Adrenal gland (tissue), 12 donors: ENCODE data around the gene SLC22A13. TPM values are rescaled to one million over a fixed set of nuclear protein-coding genes. Genes with fewer than 3 reads are reported as not detected.

ENCODE experiments used
- DNase-seq, 7 donors: peaks; one replicate each; pipeline ENCODE4 v3.0.0-alpha.2; 2019 to 2020
- H3K27ac ChIP-seq, 5 donors: fragments of 200-600 bp; sonication (generic) in 4 of 5; 1 replicate in 3 of 5; 2 replicates in 2 of 5; pipeline versions ENCODE4 v1.5.1 to v1.8.0; 2016 to 2020; ENCODE audit warnings: mild to moderate bottlenecking in 1 of 5
- H3K27me3 ChIP-seq: fragments of 200-600 bp; 2 replicates; pipeline ENCODE4 v1.8.0; 2021
- H3K36me3 ChIP-seq, 2 donors: fragments of 200-600 bp; replicated peaks in 1 of 2; 1 replicate in 1 of 2; 2 replicates in 1 of 2; pipeline versions ENCODE4 v1.5.1 to v1.8.0; 2018 to 2022
- H3K4me1 ChIP-seq, 2 donors: fragments of 200-600 bp; replicated peaks in 1 of 2; 1 replicate in 1 of 2; 2 replicates in 1 of 2; pipeline versions ENCODE4 v1.5.1 to v1.8.0; 2018 to 2021
- H3K4me3 ChIP-seq, 4 donors: fragments of 200-600 bp; sonication (generic) in 3 of 4; one replicate each; pipeline ENCODE4 v1.5.1; 2016 to 2018
- H3K9me3 ChIP-seq, 3 donors: fragments of 200-600 bp; sonication (generic) in 1 of 3; replicated peaks in 1 of 3; 1 replicate in 2 of 3; 2 replicates in 1 of 3; pipeline versions ENCODE4 v1.5.1 to v1.8.0; 2016 to 2021
- POLR2A ChIP-seq, 2 donors: fragments of 450-650 bp; IDR thresholded peaks; one replicate each; pipeline ENCODE4 v1.6.1; 2017; ENCODE audit warnings: antibody characterized with exemption in 2 of 2, mild to moderate bottlenecking in 2 of 2, moderate library complexity in 1 of 2
- WGBS, 4 donors: extraction: QIAGEN DNeasy Blood & Tissue Kit in 2 of 4; methylation state at CpG; one replicate each; pipeline versions ENCODE4 v1.1.5 to v1.1.7; 2013 to 2017; 5-methylcytosine and 5-hydroxymethylcytosine counted together
- intact Hi-C, 2 donors: fragments of 100-400 bp; cut with DNase I; formaldehyde crosslinking; loops; one replicate each; pipeline versions ENCODE4 v1.14.1 to v1.15.0; 2022 to 2023
- polyA plus RNA-seq, 3 donors: library from polyadenylated mRNA; stranded (reverse); fragments of 200-250 nt in 2 of 3; fragments of 350-450 nt in 1 of 3; fragmentation: Illumina TruSeq in 1 of 3; extraction: RNeasy Lipid Tissue Mini Kit (QIAGEN cat#74804) in 1 of 3; gene quantifications; one replicate each; pipeline ENCODE4 v1.2.3, GENCODE V29; 2013 to 2014
- total RNA-seq, 9 donors: library from RNA; depleted of rRNA in 4 of 9; stranded (reverse); fragments of >200 nt in 4 of 9; fragments of 120-200 nt in 1 of 9; fragmentation: NEBNext Ultra II Directional in 1 of 9; extraction: Animal tissue kit (Norgen Biotek cat#: 25700) in 1 of 9; gene quantifications; one replicate each; pipeline versions ENCODE4 v1.1.0 to v1.2.4, GENCODE V29; 2013 to 2023
- TF ChIP-seq, protein P1 (sequence below), 6 experiments: fragments of 450-650 bp in 4 of 6; fragments of 200-600 bp in 2 of 6; sonication (generic) in 1 of 6; IDR thresholded peaks; 1 replicate in 5 of 6; 2 replicates in 1 of 6; pipeline versions ENCODE4 v1.5.1 to v1.8.0; 2016 to 2021; ENCODE audit warnings: antibody characterized with exemption in 6 of 6, mild to moderate bottlenecking in 2 of 6, moderate library complexity in 1 of 6
- donor health status: healthy with polysubstance abuse.
- donor health status: Bipolar disorder and iron deficiency.
- donor health status: DM: yes; HTN: yes; CAD: no.
- donor health status: DM: no; HTN: no; CAD: no.
- donor health status: DM: no; HTN: no; CAD: no.
- donor health status: DM: yes; HTN: yes; CAD: no.

SLC22A13 gene
- total and polyA plus RNA-seq, 12 donors: 0.06 to 0.42 (median 0.21) TPM; not detected in 6

DNA sequence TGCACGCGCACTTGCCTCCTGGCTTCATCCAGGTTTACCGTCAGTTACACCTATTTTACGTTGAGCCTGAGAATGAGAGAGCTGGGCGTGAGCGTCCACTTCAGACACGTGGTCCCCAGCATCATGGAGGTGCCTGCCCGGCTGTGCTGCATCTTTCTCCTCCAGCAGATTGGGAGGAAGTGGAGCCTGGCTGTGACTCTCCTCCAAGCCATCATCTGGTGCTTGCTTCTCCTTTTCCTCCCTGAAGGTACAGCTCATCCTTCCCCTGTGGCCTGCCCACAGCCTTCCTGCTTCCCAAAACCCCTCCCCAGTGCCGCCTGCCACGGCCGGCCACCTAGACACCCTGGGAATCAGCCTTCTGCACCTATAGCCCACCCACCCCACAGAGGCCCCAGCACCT lies 48.1 kb downstream of the SLC22A13 start:
- H3K36me3 ChIP-seq: no peaks in the 10 kb centered on the region
- no peak for TF ChIP-seq POLR2A (IDR thresholded peaks at IDR 0.05)
- TF ChIP-seq, protein P1, sequence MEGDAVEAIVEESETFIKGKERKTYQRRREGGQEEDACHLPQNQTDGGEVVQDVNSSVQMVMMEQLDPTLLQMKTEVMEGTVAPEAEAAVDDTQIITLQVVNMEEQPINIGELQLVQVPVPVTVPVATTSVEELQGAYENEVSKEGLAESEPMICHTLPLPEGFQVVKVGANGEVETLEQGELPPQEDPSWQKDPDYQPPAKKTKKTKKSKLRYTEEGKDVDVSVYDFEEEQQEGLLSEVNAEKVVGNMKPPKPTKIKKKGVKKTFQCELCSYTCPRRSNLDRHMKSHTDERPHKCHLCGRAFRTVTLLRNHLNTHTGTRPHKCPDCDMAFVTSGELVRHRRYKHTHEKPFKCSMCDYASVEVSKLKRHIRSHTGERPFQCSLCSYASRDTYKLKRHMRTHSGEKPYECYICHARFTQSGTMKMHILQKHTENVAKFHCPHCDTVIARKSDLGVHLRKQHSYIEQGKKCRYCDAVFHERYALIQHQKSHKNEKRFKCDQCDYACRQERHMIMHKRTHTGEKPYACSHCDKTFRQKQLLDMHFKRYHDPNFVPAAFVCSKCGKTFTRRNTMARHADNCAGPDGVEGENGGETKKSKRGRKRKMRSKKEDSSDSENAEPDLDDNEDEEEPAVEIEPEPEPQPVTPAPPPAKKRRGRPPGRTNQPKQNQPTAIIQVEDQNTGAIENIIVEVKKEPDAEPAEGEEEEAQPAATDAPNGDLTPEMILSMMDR (IDR thresholded peaks at IDR 0.05): no peak

DNA sequence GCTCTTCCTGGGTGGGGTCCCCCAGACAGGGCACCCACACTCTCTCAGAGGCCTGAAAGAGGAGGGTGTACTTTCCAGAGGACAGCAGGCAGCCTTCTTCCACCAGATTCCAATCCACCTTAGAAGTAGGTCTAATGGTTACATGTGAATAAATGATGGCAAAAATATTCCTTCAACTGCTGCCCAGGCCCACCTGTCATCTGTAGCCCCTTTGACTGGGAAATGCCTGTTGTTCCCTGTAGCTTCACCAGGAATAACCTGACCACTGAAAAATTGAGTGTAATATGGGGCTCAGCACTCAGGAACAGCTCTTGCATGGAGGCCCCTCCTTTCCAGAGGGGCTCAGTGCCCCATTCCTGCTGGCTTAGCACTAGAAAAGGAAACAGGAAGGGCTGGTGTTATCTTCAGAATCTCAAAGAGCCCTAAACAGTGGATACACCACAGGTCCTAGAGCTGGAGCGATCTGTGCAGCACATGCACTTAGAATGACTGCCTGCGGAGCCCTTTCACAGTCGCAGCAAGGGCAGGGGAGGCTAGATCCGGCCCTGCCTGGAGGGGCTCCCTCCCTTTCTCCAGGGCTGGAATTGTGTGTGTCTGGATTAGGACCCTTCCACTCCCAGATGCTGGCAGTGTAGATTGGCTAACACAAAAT lies 48.6 kb downstream of the SLC22A13 start:
- DNase-seq: no peak
- no peak overlapping the region for H3K4me3 ChIP-seq
- intact Hi-C loops: no loop called here
- no peaks in the 10 kb centered on the region for H3K9me3 ChIP-seq
- WGBS, 4 donors: 59 to 68% methylated on average over 4 of the region's 4 CpGs; no CpG with 5 or more reads in 2 of the 4 donors
- no peaks in the 10 kb centered on the region for H3K36me3 ChIP-seq
- TF ChIP-seq POLR2A (IDR thresholded peaks at IDR 0.05): no peak
- TF ChIP-seq, protein P1 (IDR thresholded peaks at IDR 0.05): no peak
- no peak overlapping the region for H3K27ac ChIP-seq
- no peaks in the 10 kb centered on the region for H3K27me3 ChIP-seq
- H3K4me1 ChIP-seq: no peaks in the 10 kb centered on the region

More for the DNA sequence above, 48.1 kb downstream of the SLC22A13 start:
- Histone ChIP-seq H3K9me3 (no peaks in the 10 kb centered on the region), H3K4me3 (no peak overlapping the region), H3K4me1 (no peaks in the 10 kb centered on the region), H3K27me3 (no peaks in the 10 kb centered on the region), H3K27ac (no peak overlapping the region)
- DNase-seq: no peak
- intact Hi-C loops: no loop called here
- 82 to 86% (median 85%) methylated on average over 11 of the region's 11 CpGs for whole genome bisulfite sequencing, 4 donors

DNA sequence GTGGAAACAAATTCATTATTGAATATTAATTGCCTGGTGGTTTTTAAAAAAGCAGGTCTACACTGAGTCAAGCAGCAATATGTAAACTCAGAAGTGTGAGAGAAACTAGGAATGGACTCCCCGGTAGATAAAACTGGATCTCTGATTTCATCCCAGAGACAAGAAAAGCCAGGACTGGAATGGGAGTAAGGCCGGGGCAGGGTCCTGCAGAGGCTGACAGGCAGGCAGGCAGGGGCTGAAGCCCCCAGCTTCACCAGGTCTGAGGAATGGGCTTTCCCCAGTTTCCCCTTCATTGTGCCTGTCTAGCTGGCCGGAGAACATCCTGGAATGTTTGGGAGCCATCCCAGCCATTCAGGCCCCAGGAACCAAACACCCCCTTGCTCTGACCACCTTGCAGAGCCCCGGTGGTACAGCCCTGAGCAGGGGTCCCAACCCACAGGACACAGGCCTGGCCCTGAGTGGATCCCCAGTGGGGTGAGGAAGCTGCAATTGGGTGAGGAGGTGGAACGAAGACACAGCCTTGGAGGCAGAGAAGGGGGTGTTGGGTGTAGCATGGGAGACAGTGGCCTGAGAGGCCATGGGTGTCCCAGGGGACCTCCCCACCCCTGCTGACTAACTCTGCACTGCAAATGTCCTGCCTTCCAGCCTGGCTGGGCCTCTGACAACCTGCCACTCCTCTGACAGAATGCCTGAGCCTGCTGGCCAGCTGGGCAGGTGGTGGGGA lies 49.3 kb downstream of the SLC22A13 start:
- Histone ChIP-seq H3K4me1 (no peaks in the 10 kb centered on the region), H3K27me3 (no peaks in the 10 kb centered on the region), H3K36me3 (no peaks in the 10 kb centered on the region), H3K9me3 (no peaks in the 10 kb centered on the region), H3K27ac (no peak overlapping the region), H3K4me3 (no peak overlapping the region)
- 75 to 82% (median 81%) methylated on average over 4 to 5 of the region's 5 CpGs for WGBS, 4 donors
- TF ChIP-seq POLR2A (IDR thresholded peaks at IDR 0.05): no peak
- TF ChIP-seq, protein P1 (IDR thresholded peaks at IDR 0.05): no peak
- DNase-seq: no peak
- intact Hi-C loops: no loop called here

DNA sequence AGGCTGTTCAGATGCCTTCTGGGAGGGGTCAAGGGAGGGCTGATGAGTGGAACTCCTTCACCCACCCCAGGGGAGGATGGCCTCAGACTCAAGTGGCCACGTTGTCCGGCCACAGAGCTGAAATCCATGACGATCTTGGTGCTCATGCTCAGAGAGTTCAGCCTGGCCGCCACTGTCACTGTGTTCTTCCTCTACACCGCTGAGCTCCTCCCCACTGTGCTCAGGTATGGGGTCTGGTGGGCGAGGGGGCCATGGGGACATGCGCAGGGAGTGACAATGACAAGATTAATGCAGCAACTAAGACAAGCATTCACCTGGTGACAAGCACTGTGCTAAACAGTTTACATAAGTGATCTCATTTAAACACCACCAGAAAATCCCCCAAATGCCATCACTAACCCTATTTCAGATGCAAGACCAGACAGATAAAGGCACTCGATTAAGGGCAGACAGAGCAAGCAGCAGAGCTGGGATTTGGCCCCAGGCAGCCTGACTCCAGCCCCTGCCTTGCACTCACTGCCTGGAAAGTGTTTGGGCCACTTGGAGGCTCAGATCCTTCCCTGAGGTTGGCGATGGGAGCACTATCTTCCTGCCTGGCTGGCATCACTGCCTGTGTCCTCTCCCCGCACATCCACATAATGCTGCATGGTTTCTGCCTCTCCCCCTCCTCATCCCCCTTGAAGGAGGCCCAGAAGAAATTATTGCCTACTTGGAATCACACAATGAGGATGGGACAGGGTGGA lies 50.0 kb downstream of the SLC22A13 start:
- WGBS, 4 donors: 82 to 89% (median 88%) methylated on average over 7 to 10 of the region's 10 CpGs
- TF ChIP-seq POLR2A (IDR thresholded peaks at IDR 0.05): no peak
- TF ChIP-seq, protein P1 (IDR thresholded peaks at IDR 0.05): no peak
- Histone ChIP-seq H3K27ac (no peak overlapping the region), H3K27me3 (no peaks in the 10 kb centered on the region), H3K9me3 (no peaks in the 10 kb centered on the region), H3K36me3 (no peaks in the 10 kb centered on the region), H3K4me3 (no peak overlapping the region), H3K4me1 (no peaks in the 10 kb centered on the region)
- intact Hi-C loops: no loop called here
- DNase-seq: no peak
